IMR-90 (cell line): ENCODE data around the gene RAD52.

Experiments used
- POLR2A ChIP-seq: IDR thresholded peaks from 2 replicates; pipeline ENCODE4 v1.6.1; 2012; ENCODE audit warnings: mild to moderate bottlenecking, low read depth, low read length
- RFX5 ChIP-seq: IDR thresholded peaks from 2 replicates; pipeline ENCODE4 v1.8.0; 2012; ENCODE audit warnings: low read depth, mild to moderate bottlenecking, low read length, moderate library complexity
- TF ChIP-seq, protein P1 (sequence below): conservative IDR thresholded peaks from 2 replicates; pipeline ENCODE4 v1.5.1; 2012; ENCODE audit warnings: mild to moderate bottlenecking, low read depth, low read length, improper control_type of control experiment
- TF ChIP-seq, protein P2 (sequence below): fragments of 150-350 bp; IDR thresholded peaks from 2 replicates; pipeline ENCODE4 v1.6.1; 2017; ENCODE audit warnings: mild to moderate bottlenecking, antibody characterized with exemption, low read length, low read depth

DNA sequence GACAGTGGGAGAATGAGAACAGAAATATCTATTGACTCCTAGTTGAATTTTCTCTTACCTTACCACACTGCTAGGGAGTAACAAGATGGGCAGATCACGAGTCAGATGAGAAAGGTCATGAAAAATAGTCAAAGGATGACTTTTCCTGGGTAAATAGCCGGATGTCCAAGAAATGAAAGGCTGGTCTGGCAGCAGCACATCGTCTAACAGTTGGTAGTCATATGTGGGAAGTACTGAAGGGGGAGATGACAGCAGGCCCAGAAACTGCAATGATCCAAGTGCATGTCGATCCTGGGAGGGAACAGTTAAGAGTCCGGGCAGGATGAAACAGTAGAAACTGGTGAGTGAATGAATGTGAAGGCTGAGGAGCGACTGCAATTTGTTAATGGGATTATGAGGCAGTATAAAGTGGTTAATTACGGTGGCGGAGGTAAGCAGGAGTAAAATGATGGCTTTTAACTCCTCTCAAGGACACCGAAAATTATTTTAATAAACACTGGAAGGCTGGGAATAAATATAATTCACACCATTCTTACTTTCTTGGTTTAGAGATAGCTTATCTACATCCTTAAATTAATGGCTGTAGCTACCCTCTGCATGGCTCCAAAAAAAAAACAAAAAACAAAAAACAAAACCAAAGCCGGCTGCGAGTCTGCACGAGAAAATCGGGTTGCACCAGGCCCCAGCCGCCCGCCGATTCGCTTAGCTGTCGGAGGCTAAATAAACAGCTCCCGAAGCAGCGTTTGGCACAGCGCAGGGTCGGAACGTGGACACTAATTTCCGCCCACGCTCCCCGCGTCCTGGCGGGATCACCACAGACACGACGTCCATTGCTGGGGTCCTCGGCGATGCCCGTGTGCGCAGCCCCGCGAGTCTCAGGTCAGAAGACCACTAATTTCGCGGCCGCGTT lies 40.5 kb upstream of the RAD52 start:
- TF ChIP-seq, protein P1, sequence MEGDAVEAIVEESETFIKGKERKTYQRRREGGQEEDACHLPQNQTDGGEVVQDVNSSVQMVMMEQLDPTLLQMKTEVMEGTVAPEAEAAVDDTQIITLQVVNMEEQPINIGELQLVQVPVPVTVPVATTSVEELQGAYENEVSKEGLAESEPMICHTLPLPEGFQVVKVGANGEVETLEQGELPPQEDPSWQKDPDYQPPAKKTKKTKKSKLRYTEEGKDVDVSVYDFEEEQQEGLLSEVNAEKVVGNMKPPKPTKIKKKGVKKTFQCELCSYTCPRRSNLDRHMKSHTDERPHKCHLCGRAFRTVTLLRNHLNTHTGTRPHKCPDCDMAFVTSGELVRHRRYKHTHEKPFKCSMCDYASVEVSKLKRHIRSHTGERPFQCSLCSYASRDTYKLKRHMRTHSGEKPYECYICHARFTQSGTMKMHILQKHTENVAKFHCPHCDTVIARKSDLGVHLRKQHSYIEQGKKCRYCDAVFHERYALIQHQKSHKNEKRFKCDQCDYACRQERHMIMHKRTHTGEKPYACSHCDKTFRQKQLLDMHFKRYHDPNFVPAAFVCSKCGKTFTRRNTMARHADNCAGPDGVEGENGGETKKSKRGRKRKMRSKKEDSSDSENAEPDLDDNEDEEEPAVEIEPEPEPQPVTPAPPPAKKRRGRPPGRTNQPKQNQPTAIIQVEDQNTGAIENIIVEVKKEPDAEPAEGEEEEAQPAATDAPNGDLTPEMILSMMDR: no peak
- TF ChIP-seq POLR2A (no peak), RFX5 (no peak)
- TF ChIP-seq, protein P2, sequence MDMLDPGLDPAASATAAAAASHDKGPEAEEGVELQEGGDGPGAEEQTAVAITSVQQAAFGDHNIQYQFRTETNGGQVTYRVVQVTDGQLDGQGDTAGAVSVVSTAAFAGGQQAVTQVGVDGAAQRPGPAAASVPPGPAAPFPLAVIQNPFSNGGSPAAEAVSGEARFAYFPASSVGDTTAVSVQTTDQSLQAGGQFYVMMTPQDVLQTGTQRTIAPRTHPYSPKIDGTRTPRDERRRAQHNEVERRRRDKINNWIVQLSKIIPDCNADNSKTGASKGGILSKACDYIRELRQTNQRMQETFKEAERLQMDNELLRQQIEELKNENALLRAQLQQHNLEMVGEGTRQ: no peak
